Panc1 (cell line): ENCODE results near the gene SLC39A7. TPM values are rescaled to one million over a fixed set of nuclear protein-coding genes. Genes with fewer than 3 reads are reported as not detected.

Source experiments
- ATAC-seq: fragments of 200-7000 bp; cut with Tn5 transposase; 2 replicates; pipeline ENCODE4 v1.9.1; 2020; ENCODE audit warnings: mild to moderate bottlenecking, moderate library complexity
- BruUV-seq: library from RNA; stranded (reverse); fragments of 400-500 nt; replicated peaks from 2 replicates; lab custom pipeline; 2021; lab: Mats Ljungman, UMichigan
- CTCF ChIA-PET: fragments of 300-600 bp; sonication (Branson Sonifier 250); formaldehyde crosslinking; loops from one replicate; lab custom pipeline; 2022; ENCODE audit warnings: antibody characterized with exemption; lab: Charles Lee
- POLR2A ChIA-PET: fragments of 300-600 bp; sonication (Branson Sonifier 250); formaldehyde crosslinking; loops from one replicate; lab custom pipeline; 2022; ENCODE audit warnings: antibody characterized with exemption; lab: Charles Lee
- DNase-seq: peaks from one replicate; pipeline ENCODE4 v3.0.0-alpha.2; 2010; ENCODE audit warnings: low read depth, low spot score
- H3K27ac ChIP-seq: 2 replicates; pipeline ENCODE4 v1.5.1; 2011; ENCODE audit warnings: mild to moderate bottlenecking, low read length, inconsistent platforms
- H3K27me3 ChIP-seq: fragments of 200-500 bp; sonication (Bioruptor generic); 2 replicates; pipeline ENCODE4 v1.6.0; 2014; ENCODE audit warnings: low read length, inconsistent platforms; ENCODE audit not compliant: control insufficient read depth, insufficient read depth
- H3K36me3 ChIP-seq: fragments of 200-500 bp; sonication (Bioruptor generic); 2 replicates; pipeline ENCODE4 v1.5.1; 2014; ENCODE audit warnings: inconsistent platforms, mild to moderate bottlenecking, low read length, moderate library complexity; ENCODE audit not compliant: control insufficient read depth, insufficient read depth
- H3K4me1 ChIP-seq: 2 replicates; pipeline ENCODE4 v1.5.1; 2011; ENCODE audit warnings: inconsistent platforms, mild to moderate bottlenecking, low read length, moderate library complexity; ENCODE audit not compliant: control insufficient read depth, insufficient read depth
- H3K4me3 ChIP-seq, 2 experiments: 2 replicates each; pipeline ENCODE4 v1.5.1; 2011 to 2012; ENCODE audit warnings: low read depth in 2 of 2, low read length in 2 of 2, mild to moderate bottlenecking in 2 of 2, inconsistent platforms in 1 of 2, moderate library complexity in 1 of 2
- H3K9me3 ChIP-seq: fragments of 200-500 bp; sonication (Bioruptor generic); 2 replicates; pipeline ENCODE4 v1.5.1; 2014; ENCODE audit warnings: low read depth, mild to moderate bottlenecking, inconsistent platforms, low read length, moderate library complexity; ENCODE audit not compliant: control insufficient read depth, insufficient read depth
- CTCF ChIP-seq: fragments of 450-650 bp; IDR thresholded peaks from 2 replicates; pipeline ENCODE4 v1.5.1; 2017; ENCODE audit warnings: mild to moderate bottlenecking
- POLR2AphosphoS5 ChIP-seq: IDR thresholded peaks from 2 replicates; pipeline ENCODE4 v1.6.1; 2012; ENCODE audit warnings: mild to moderate bottlenecking, low read depth, low read length, moderate library complexity
- REST ChIP-seq, 2 experiments: IDR thresholded peaks; 2 replicates each; pipeline ENCODE4 v1.6.1; 2011 to 2012; ENCODE audit warnings: low read depth in 2 of 2, control low read depth in 1 of 2, low read length in 1 of 2, mild to moderate bottlenecking in 1 of 2, moderate library complexity in 1 of 2; ENCODE audit not compliant: insufficient read depth in 1 of 2
- SIN3A ChIP-seq: IDR thresholded peaks from 2 replicates; pipeline ENCODE4 v1.6.1; 2012; ENCODE audit warnings: low read depth, mild to moderate bottlenecking, low read length, moderate library complexity, borderline replicate concordance; ENCODE audit not compliant: insufficient read depth
- TCF7L2 ChIP-seq: IDR thresholded peaks from 2 replicates; pipeline ENCODE4 v1.6.1; 2011; ENCODE audit warnings: mild to moderate bottlenecking, low read depth, low read length, inconsistent platforms
- in situ Hi-C: cut with HindIII; loops from 2 replicates; pipeline ENCODE4 v1.10.0; 2016; ENCODE audit warnings: low sequenced_read_pairs, low pct_unique_long_range_greater_than_20kb
- intact Hi-C: fragments of 100-400 bp; cut with micrococcal nuclease; formaldehyde crosslinking; loops from one replicate; pipeline ENCODE4 v1.10.0; 2022; ENCODE audit not compliant: unreplicated experiment
- total RNA-seq: library from RNA; stranded (reverse); gene quantifications from one replicate; pipeline ENCODE4 v1.2.1, GENCODE V29; 2021; ENCODE audit not compliant: unreplicated experiment

Gene SLC39A7
- total RNA-seq, 1 experiment from 2014 or later = 135 TPM

GRCh38 chr6:33156964-33157363 is 43.7 kb upstream of the SLC39A7 start:
- no TSS peak for BruUV-seq
- in situ Hi-C loops = no loop called here
- POLR2A ChIA-PET = no interaction called here
- TF ChIP-seq TCF7L2 = no peak
- no peak for TF ChIP-seq POLR2AphosphoS5
- no peak for TF ChIP-seq SIN3A
- no peak for TF ChIP-seq REST (IDR thresholded peaks at IDR 0.05; ENCODE audit: insufficient read depth in 1 of 2, low read depth in 2 of 2, low read length in 1 of 2)
- TF ChIP-seq CTCF = no peak
- peaks cover 8% of the 10 kb centered on the region for H3K4me1 ChIP-seq
- no peak for ATAC-seq
- H3K9me3 ChIP-seq = no peaks in the 10 kb centered on the region
- no peaks in the 10 kb centered on the region for H3K27me3 ChIP-seq
- H3K27ac ChIP-seq = no peak overlapping the region
- intact Hi-C loops = no loop called here
- no peaks in the 10 kb centered on the region for H3K36me3 ChIP-seq
- no peak overlapping the region for H3K4me3 ChIP-seq
- CTCF ChIA-PET = interaction anchor here (0.6 kb wide), 1 partner anchor 22 kb away, joined by 6 read pairs; no protein-coding TSS in a partner anchor
- no peak for DNase-seq

DNA sequence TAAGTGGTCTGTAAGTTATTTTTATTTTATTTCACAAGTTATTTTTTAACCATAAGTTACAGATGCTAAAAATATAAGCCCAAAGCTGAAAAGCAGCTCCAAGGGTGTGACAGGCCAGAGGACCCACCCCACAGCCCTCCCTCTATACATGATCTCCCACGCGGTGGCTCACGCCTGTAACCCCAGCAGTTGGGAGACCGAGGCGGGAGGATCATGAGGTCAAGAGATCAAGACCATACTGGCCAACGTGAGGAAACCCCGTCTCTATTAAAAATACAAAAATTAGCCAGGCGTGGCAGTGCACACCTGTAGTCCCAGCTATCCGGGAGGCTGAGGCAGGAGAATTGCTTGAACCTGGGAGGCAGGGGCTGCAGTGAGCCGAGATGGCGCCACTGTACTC is 40.6 kb upstream of the SLC39A7 start:
- CTCF ChIA-PET = interaction anchor here (0.6 kb wide), 2 partner anchors 45 to 169 kb away, joined by 6 to 8 read pairs; partner anchors contain the start of gene HSD17B8
- TF ChIP-seq SIN3A (no peak), POLR2AphosphoS5 (no peak), REST (IDR thresholded peaks at IDR 0.05; ENCODE audit: insufficient read depth in 1 of 2, low read depth in 2 of 2, low read length in 1 of 2) (no peak), TCF7L2 (no peak), CTCF (no peak)
- in situ Hi-C loops = no loop called here
- BruUV-seq = no TSS peak
- Histone ChIP-seq H3K9me3 (no peaks in the 10 kb centered on the region), H3K27me3 (no peaks in the 10 kb centered on the region), H3K4me1 (peaks cover 13% of the 10 kb centered on the region), H3K36me3 (no peaks in the 10 kb centered on the region), H3K4me3 (no peak overlapping the region), H3K27ac (no peak overlapping the region)
- intact Hi-C loops = no loop called here
- POLR2A ChIA-PET = interaction anchor here (0.7 kb wide), 1 partner anchor 76 kb away, joined by 3 read pairs; no protein-coding TSS in a partner anchor
- DNase-seq (no peak), ATAC-seq (no peak)
